GM19043 (cell line): Measurements from ENCODE around the gene TENT5C.

Experiments
- ATAC-seq: cut with Tn5 transposase; IDR thresholded peaks from one replicate; pipeline ENCODE4 v1.9.1; 2021; ENCODE audit warnings: low read depth; ENCODE audit not compliant: unreplicated experiment

The TENT5C gene

GRCh38 chr1:117632269-117633067 lies 26.6 kb downstream of the TENT5C start:
- no peak for ATAC-seq

GRCh38 chr1:117633068-117633345 lies 27.2 kb downstream of the TENT5C start:
- ATAC-seq, result no peak

GRCh38 chr1:117633423-117633822 lies 27.6 kb downstream of the TENT5C start:
- ATAC-seq, result no peak

- no peak for ATAC-seq
Observed at GRCh38 chr1:117633936-117634335, 28.1 kb downstream of the TENT5C start.

- no peak for ATAC-seq
Observed at GRCh38 chr1:117634631-117635030, 28.8 kb downstream of the TENT5C start.

- no peak for ATAC-seq
Observed at GRCh38 chr1:117635805-117636204, 30.0 kb downstream of the TENT5C start.

DNA sequence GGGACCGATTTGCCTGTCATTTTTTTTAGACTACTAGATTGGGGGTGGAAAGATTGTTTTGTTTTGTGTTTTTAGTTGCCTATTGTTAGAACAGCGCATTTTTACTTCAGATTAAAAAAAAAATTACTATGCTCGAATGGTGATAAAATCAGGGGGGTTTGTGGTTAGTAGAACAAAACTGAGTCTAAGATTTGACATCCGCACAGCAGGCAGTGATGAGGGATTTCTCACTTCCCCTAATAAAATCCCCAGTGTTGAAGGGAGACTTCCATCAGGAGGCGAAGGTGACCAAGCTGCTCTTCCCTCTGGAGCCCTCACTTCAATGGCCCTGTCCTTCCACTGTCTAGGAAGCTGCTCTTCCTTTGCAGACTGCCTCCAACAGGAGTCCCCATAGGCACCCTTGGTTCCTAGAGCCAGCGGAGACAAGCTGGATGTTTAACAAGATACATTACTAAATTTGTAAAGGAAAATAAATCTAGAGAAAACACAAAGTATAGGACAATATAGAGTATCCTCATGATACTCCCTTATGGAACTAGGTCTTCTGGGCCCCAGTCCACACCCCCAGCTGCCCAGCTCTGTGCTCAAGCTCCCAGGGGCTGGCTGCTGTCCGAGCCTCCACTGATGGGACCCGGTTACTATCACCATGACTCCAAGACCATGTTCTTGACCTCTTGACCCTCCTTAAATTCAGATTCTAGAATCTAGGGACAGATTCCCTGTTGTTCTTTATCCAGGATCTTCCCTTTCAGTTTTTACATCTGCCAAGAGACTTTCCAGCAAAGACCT lies 31.0 kb downstream of the TENT5C start:
- no peak for ATAC-seq

DNA sequence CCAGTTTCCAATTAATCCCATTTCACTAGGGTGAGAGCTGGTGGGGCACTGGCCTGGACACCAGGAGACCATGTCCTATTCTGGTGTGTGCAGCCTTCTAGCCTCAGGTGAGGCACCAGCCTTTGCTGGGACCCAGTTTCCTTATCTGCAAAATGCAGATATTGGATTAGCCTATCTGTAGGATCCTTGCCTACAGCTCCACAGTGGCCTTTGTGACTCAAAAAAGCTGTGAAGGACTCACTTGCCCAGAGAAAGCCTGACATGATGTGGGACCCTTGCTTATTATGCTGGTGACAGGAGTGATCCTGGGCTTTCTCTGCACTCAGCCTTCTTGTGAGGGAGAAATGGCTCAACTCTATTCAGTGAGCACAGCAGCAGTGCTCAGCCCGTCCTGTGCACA lies 32.3 kb downstream of the TENT5C start:
- ATAC-seq, result no peak

DNA sequence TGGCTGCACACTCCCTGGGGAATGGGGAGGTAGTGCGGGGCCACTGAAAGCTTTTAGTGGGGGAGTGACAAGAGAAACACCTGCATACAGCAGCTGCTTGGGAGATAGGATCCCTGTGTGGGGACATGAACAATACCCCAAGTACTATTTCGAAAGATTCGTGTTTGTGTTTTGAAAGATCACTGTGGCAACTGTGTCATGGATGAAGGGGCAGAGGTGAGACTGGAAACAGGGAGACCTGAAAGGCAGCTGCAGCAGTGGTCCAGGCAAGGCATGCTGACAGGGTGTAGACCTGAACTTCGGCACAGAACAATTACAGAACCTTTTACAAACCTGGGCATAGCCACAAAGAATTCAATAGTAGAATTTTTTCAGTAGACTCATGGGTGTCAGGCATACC lies 32.9 kb downstream of the TENT5C start:
- ATAC-seq, result no peak

DNA sequence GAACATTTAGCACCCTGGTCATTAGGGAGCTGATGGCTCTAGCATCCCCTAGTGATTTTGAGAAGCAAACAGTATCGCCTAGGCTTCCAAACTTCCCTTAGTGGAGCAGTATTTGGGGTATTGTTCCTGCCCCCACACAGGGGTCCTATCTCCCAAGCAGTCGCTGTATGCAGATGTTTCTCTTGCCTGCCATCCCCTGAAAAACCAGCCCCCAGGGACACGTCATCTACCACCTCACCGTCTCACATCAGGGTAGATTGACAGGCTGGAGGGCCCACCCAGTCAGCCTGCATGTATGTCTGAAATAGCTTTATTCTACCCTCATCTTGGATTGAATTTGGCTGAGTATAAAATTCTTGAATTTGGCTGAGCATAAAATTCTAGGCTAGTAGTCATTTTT lies 33.9 kb downstream of the TENT5C start:
- ATAC-seq, result no peak

GRCh38 chr1:117641536-117641935 lies 35.7 kb downstream of the TENT5C start:
- no peak for ATAC-seq

GRCh38 chr1:117642963-117643362 lies 37.1 kb downstream of the TENT5C start:
- no peak for ATAC-seq

DNA sequence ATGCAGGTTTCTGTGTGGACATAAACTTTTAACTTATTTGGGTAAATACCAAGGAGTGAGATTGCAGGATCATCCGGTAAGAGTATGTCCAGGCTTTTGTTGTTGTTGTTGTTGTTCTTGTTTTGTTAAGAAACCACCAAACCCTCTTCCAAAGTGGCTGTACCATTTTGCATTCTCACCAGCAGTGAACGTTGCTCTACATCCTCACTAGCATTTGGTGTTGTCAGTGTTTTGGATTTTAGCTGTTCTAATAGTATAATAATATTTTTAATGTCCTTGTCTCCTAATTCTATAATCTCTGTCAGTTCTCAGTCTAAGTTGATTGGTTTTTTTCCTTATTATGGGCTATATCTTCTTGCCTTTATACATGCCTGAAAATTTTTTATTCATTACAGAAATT lies 37.8 kb downstream of the TENT5C start:
- no peak for ATAC-seq

- no peak for ATAC-seq
Observed at GRCh38 chr1:117644696-117645311, 39.0 kb downstream of the TENT5C start.

GRCh38 chr1:117645343-117645742 lies 39.5 kb downstream of the TENT5C start:
- ATAC-seq, result no peak

DNA sequence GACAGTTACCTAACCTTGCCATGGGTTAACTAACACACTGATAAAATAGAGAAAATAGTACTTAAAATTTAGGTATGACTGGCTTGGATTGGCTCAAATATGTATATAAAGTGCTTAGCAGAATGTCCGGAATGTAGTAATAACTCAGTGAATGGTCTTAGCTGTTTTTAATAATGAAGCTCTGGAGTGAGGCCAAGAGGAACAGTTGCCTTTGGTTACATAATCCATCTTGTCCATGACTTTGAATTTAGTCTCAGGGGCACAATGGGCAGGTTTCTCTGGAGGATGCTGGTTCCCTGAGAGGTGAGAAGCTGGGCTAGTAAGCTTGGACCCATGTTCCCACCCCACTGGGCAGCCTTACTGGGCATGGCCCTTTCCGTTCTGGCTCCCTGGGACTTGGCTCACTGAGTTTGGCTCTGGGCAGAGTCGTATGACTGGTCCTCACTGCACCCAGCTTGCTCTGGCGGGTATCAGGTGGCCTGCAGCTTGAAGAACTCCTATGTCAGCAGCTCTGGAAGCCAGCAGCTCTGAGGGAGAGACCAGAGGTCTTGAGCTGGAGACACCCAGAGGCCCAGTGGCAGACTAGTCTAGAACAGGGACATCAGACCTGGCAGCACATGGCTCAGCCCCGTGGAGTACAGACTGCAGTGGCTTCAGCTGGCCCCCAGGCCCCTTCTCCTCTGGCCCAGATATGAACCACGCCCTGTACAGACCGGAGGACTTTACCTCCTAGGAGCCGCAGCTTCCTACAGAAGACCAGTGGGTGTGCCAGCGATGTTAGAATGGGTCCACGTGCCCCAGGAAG lies 40.4 kb downstream of the TENT5C start:
- ATAC-seq, result no peak

DNA sequence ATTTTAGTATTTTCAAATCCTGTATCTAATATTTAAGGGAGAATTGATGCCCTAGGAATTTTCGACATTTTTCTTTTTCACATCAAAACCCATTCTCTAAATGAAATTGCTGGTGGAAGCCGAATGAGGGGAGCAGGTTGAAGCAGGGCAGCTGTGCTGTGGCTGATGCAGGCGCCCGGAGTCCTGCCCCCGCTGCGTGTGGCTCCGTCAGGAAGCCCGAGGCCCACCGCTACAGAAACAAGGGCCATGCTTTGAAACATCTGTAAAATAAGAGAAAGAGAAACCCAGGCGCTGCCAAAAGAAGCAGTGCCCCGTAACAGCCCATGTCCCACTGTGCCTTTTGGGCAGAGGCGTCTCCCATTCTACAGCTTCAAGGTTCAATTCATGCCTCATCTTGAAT lies 41.1 kb downstream of the TENT5C start:
- ATAC-seq, result no peak

DNA sequence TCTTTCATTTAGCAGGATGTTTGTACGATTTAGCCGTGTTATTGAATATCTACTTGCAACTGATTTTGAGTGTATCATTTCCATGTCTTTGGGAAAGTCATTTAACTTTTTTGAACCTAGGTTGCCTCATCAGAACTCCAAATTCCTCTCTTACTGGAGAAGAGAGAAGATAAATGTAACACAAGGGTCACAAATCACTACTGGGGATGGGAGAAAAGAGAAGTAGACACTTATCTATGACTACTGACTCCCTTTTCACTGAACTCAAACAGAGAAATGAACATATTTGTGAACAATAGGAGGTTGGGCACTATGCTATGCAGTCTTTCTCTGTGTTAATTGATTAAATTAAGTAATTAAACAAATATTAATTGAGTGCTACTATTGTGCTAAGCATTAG lies 42.2 kb downstream of the TENT5C start:
- no peak for ATAC-seq

- no peak for ATAC-seq
Observed at GRCh38 chr1:117650840-117651568, 45.2 kb downstream of the TENT5C start.

- ATAC-seq, result no peak
Observed at GRCh38 chr1:117651616-117652015, 45.8 kb downstream of the TENT5C start.
